DMS79 (cell line): ENCODE results near the gene NR0B2.
A peak's percentile ranks its signal among the peaks of the same experiment; 100 is the strongest.

ENCODE experiments used
- DNase-seq: peaks from one replicate; lab custom pipeline; 2025; lab: John Stamatoyannopoulos, UW

NR0B2 gene

GRCh38 chr1:26936823-26937222, 23.0 kb upstream of the NR0B2 start:
- DNase-seq = no peak

- DNase-seq = no peak
These were observed 18.8 kb upstream of the NR0B2 start for GRCh38 chr1:26932531-26932930.

- DNase-seq = no peak
These were observed 9.9 kb upstream of the NR0B2 start for GRCh38 chr1:26923711-26924110.

GRCh38 chr1:26922901-26923300, 9.1 kb upstream of the NR0B2 start:
- DNase-seq = no peak

- no peak for DNase-seq
These were observed 8.6 kb upstream of the NR0B2 start for GRCh38 chr1:26922431-26922729.

GRCh38 chr1:26921540-26922430, 8.0 kb upstream of the NR0B2 start, which contains the start of gene NUDC:
NUDC (plus strand) TSS chr1:26921743; CDS start chr1:26921849, 106 bp downstream.
- peak; percentile 97 for DNase-seq

GRCh38 chr1:26921126-26921539, 7.4 kb upstream of the NR0B2 start:
- no peak for DNase-seq

GRCh38 chr1:26915204-26915842, 1.5 kb upstream of the NR0B2 start:
- peak; percentile 33 for DNase-seq

- DNase-seq = no peak
These were observed 404 bp downstream of the NR0B2 start for GRCh38 chr1:26913389-26913753.

- DNase-seq = no peak
These were observed 1.7 kb downstream of the NR0B2 start for GRCh38 chr1:26912147-26912490.

GRCh38 chr1:26911399-26912146, 2.2 kb downstream of the NR0B2 start:
- no peak for DNase-seq

- no peak for DNase-seq
These were observed 3.2 kb downstream of the NR0B2 start for GRCh38 chr1:26910343-26911160.

GRCh38 chr1:26909951-26910342, 3.8 kb downstream of the NR0B2 start:
- no peak for DNase-seq

- no peak for DNase-seq
These were observed 6.5 kb downstream of the NR0B2 start for GRCh38 chr1:26907071-26907917.

GRCh38 chr1:26900815-26901511, 12.8 kb downstream of the NR0B2 start:
- DNase-seq = no peak

- peak; percentile 91 for DNase-seq
These were observed 13.6 kb downstream of the NR0B2 start, which contains the start of gene GPATCH3 for GRCh38 chr1:26900001-26900814. GPATCH3 (minus strand) TSS chr1:26900467; CDS start chr1:26900442, 25 bp downstream.

GRCh38 chr1:26897351-26897750, 16.4 kb downstream of the NR0B2 start:
- no peak for DNase-seq

- no peak for DNase-seq
These were observed 19.5 kb downstream of the NR0B2 start for GRCh38 chr1:26894263-26894662.

- no peak for DNase-seq
These were observed 23.3 kb downstream of the NR0B2 start for GRCh38 chr1:26890467-26890796.
